Transverse colon (tissue), 3 donors: ENCODE data around the gene PHF21A.

Experiments
- CTCF ChIP-seq, 5 experiments: fragments of 200-600 bp in 3 of 5; fragments of 450-650 bp in 2 of 5; sonication (generic) in 3 of 5; IDR thresholded peaks; 1 replicate in 2 of 5; 2 replicates in 3 of 5; pipeline ENCODE4 v1.5.1; 2016 to 2017; ENCODE audit warnings: antibody characterized with exemption in 5 of 5, inconsistent platforms in 3 of 5, mild to moderate bottlenecking in 2 of 5, moderate library complexity in 1 of 5
- POLR2A ChIP-seq: fragments of 450-650 bp; IDR thresholded peaks from one replicate; pipeline ENCODE4 v1.6.1; 2016; ENCODE audit warnings: antibody characterized with exemption, mild to moderate bottlenecking, moderate library complexity

- TF ChIP-seq CTCF (IDR thresholded peaks at IDR 0.05) (no peak), POLR2A (no peak)
Observed at GRCh38 chr11:45899448-45900174, 221.6 kb downstream of the PHF21A start.
